ENCODE data around the gene SIPA1L3. TPM values are rescaled to one million over a fixed set of nuclear protein-coding genes. Genes with fewer than 3 reads are reported as not detected.

The SIPA1L3 gene
- total RNA-seq, 1 donor from 2014 or later, result 14.6 TPM

DNA sequence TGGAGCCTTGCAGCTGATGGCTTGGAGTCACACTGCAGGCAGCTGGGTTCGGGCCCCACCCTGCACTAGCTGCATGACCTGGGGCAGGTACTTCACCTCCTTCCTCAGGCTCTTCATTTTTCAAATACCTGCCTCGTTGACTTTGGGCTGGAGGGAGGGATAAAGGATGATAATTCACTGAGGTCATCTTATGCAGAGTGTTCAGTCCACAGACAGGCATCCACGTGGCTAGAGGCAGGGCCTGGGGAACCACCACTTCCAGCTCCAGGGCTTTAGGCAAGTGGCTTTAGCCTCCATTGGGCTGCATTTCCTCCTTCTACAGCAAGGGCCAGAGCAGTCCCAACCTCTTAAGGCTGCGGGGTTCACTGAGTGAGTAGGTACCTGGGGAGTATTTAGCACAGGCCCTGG is 84.8 kb downstream of the SIPA1L3 start:
- intact Hi-C loops (cut with micrococcal nuclease), result no loop called here

DNA sequence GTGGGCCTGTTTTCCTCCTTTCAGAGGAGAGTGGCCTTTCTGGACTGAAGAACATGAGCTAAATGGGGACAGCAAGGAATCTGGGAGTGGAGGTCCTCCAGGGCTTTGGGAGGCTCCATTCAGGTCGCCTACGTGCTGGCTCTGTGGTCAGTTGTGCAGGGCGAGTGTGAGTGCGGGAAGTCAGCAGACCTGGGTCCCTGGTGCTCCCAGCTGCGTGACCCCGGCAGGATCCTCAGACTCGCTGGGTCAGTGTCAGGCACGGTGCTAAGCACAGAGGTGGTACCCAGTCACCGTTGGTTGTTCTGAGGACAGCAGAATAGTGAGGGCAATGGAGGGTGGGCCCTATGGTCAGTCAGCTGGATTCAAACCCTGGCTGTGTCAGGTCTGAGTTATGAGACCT is 85.8 kb downstream of the SIPA1L3 start:
- intact Hi-C loops (cut with micrococcal nuclease), result no loop called here

DNA sequence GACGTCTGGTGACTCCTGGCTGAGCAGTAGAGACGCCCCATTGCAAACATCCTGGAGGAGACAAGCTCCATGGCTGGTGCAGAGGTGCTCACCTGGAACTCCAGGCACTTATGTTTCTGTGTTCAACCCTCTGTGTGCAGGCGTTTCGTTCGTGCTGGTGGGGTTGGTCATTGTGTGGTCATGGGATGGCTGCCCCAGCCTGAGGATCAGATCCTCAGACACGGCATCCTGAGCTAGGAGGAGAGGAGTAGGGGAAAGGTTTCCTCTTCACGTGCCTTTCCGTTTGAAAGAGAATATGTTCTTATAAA is 87.8 kb downstream of the SIPA1L3 start:
- intact Hi-C loops (cut with micrococcal nuclease), result no loop called here

DNA sequence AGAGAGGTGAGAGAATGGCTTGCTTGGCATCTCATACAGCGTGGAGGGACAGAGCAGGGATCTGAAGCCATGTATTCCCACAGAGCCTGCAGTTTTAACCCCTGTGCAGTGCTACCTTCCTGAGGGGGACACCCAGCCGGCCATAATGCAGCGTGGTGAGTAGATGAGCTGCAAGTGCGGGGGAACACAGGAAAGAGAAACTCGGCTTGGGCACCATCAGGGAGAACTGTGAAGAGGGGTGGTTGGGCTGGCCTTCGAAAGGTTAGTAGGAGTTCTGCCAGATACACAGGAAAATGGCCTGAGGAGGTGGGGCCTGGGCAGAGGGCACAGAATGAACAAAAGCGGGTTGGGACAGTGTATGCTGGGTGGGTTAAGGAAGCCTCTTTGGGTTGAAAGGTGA is 88.3 kb downstream of the SIPA1L3 start:
- intact Hi-C loops (cut with micrococcal nuclease), result no loop called here

DNA sequence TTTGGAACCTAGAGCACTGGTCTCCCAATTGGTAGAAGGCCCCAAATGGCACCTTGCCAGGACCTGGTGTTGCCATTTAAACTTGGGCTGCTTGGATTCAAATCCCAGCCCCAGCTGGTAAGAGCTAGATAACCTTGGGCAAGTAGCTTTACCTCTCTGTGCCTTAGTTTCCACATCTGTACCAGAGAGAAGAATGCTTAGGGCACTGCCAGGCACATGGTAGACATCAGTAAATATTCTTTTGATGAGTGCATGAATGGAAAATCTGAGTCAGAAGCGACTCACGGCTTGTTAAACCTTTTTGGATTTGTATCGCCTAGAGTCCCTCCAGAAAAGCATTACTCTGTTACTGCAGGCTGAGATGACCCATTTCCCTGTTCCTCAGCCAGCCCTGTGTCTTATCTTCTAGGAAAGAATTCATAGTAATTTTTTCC is 90.9 kb downstream of the SIPA1L3 start:
- intact Hi-C loops (cut with micrococcal nuclease), result no loop called here

DNA sequence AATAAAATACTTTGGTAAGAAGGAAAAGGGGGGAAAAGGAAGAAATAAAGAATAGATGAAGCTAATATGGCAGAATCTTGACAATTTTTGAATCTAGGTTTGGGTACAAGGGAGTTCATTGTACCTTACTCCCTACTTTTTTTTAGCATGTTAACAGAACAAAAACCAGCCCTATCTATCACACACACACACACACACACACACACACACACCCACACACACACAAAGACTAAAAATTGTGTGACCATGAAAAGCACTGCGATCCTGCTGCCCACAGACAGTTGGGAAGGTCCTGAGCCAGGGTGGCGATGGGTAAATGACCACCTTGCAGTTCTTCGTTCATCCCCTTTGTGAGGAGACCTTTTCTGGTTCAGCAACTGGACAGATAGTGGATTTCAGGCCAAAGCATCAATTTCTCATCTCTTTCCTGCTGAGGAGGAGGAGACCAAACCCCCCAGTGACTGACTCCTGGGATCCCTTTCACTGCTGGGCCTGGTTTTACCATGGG is 91.8 kb downstream of the SIPA1L3 start:
- intact Hi-C loops (cut with micrococcal nuclease), result no loop called here

DNA sequence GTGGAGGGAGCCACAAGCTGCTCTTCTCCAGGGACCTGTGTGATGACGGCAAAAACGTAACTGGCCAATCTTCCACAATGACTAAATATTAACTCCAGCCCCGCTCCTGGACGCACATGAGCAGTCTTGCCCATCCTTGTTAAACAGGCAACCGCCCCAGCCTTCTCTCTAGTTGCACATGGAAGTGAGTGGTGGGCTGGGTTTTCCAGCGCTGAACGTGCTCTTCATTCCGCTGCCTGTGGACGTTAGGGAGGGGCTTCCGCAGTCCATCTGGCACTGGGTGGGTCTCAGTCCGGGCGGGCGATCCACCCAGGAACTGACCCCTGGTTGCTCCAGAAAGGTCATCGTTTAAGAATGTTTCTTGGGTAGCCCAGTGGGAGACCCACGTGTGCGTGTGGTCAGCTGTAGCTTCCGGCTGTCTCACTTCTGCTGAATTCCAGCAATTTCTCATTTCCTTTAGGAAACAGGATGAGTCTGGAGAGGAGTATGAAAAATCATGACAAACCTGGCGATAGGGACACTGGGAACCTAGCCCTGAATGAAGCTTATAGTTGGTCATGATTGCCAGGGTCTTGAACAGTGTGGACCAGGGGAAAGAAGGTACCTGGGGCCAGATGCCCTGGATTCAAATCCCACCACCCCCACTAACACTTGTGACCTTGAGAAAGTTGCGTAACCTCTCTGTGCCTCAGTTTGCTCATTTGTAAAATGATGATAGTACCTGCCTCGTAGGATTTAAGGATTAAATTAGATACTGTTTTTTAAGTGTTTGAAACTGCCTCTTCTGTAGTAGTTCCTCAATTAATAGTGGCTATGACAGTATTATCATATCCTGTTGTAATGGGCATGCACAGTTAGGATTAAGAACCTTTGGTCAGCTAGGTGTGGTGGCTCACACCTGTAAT is 92.6 kb downstream of the SIPA1L3 start:
- intact Hi-C loops (cut with micrococcal nuclease), result no loop called here

DNA sequence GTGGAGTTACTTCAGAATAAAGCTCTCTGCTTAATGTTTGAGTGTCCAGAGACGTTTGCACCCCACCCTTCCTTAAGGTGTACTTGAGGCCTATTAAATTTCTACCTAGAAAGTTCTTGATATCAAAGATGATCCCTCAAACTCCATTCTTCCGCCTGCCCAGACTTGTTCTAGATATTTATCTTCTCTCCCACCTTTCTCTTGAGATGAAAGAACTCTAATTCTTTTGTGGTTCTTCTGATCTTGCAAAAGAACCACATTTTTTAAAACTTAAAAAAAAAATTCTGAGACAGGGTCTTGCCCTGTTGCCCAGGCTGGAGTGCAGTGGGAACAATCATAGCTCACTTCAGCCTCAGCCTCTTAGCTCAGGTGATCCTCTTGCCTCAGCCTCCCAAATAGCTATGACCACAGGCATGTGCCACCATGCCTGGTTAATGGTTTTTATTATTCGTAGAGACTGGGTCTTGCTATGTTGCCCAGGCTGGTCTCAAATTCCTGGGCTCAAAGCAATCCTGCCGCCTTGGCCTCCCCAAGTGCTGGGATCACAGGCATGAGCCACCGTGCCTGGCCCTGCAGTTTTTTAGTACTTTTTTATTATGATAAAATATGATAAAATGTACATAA is 94.3 kb downstream of the SIPA1L3 start:
- intact Hi-C loops (cut with micrococcal nuclease), result no loop called here

DNA sequence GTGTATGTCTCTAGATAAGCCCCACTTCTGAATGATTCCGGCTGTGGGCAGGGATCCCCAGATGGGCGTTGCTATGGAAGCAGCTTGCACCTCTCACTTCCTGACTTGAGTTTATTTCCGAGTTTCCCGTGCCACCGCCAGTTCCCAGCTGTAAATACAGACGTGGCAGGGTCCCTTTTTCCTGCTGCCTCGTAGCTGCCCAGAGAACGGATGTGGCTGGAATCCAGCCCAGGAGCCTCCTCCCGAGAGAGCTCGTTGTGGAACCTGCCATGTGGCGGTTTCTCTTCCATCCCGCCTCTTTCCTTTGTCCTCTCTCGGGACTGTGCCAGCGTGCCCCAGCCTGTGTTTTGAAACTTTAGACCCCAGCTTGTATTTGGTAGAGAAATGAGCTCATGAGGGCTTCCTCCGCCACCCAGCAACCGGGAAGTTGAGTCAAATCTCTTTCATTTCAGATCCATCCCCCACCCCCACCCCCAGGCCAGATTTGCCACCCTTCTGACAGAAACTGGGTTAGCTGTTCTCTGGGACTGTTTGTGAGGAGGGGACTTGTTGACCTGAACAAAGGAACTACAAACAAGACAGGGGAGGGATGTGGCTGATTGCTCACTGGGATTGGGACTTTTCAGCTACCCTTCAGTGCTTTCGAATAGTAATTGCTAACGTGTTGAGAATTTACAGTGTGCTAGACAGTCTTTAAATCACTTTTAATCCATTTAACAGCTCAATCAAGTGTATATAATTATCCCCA is 96.6 kb downstream of the SIPA1L3 start:
- intact Hi-C loops (cut with micrococcal nuclease), result loop anchor here (1.0 kb wide), 1 partner anchor 46 kb away; no protein-coding TSS in a partner anchor

DNA sequence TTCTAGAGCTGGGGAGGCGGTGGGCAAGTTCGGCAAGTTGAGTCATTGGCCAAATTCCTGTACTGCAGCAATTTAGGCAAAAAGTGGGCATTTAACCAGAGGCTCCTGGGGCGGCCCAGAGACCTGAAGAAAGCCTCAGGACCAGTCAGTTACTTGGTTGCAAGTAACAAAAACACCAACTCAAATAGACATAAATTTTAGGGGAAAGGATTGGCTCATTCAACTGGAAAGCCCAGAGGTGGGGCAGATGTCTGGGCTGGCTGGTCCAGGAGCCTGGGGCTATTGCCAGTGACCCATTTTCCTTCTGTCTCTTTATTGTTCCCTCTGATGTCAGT is 97.1 kb downstream of the SIPA1L3 start:
- intact Hi-C loops (cut with micrococcal nuclease), result loop anchor here (1.0 kb wide), 1 partner anchor 45 kb away; no protein-coding TSS in a partner anchor

DNA sequence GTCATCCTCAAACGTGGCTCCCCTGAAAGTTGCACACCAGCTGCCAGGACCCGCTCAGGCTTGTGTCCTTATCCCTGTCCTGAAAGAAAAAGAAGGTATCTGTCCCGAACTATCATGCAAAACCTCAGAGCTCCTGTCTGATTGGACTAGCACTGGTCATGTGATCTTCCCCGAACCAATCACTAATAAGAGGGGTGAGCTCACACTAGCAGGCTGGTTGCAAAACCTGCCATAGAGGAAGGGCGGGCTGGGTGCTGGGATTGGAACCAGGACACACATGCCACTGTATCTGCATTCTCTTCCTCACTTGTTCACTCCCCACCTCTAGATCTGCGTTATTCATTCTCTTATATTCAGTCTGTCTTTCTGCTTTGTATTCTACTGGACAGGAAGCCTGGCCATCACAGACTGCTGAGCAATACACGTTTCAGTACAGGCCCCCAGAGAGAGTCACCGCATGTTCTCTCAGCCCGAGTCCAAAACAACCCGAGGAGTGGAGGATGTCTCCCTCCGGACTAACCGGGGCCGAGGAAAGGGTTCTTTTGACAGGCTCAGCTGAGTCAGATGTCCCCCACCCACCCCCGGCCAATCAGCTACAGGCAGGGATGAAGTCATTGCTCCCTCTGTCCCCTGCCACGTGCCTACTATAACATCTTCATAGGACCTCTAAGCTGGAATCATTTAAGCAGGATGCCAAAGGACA is 97.7 kb downstream of the SIPA1L3 start:
- intact Hi-C loops (cut with micrococcal nuclease), result loop anchor here (1.0 kb wide), 1 partner anchor 45 kb away; no protein-coding TSS in a partner anchor

DNA sequence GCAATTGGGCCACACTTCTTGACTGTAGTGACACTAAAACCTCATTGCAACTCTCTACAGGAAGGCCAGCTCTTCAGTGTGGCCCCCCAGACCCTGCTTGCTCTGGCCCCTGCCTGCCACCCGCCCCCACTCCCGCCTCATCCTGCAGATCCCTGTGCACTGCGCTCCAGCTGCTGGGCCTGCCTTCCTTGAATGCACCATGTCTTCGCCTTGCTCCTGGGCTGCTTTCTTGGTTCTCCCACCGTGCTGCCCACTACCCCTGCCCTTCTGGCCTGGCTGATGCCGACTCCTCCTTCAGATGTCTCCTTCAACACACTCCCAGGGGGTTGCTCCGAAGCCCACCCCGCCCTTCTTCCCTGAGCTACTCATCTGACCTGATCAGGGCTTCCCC is 98.2 kb downstream of the SIPA1L3 start:
- intact Hi-C loops (cut with micrococcal nuclease), result no loop called here

DNA sequence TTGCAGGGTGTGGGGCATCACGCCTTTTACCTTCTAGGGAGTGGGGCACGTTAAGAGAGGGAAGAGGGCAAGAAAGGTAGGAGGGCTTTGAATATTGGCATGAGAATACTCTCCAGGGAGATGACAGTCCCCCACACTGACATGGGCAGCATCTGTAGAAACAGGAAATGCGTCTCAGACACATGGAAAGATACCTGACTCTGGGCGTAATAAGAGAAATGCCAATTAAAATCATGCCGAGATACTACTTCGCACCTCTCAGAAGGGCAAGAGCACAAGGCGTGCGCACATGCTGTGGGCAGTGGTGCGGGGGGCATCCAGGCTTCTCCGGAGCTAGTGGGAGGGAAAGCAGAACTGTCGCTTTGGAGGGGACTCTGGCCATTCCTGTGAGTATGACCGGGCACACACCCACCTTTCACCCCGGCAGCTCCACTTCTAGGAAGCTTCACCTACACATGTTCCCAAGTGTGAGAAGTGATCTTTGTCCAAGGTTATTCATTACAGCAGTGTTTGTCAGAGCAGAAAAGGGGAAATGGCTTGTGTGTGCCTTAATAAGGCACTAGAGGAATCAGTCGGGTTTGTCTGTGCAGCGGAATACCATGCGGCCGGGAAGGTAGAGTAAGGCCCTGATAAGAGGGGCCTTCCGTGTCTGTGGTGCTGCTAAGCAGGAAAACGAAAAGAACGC is 99.5 kb downstream of the SIPA1L3 start:
- intact Hi-C loops (cut with micrococcal nuclease), result no loop called here

DNA sequence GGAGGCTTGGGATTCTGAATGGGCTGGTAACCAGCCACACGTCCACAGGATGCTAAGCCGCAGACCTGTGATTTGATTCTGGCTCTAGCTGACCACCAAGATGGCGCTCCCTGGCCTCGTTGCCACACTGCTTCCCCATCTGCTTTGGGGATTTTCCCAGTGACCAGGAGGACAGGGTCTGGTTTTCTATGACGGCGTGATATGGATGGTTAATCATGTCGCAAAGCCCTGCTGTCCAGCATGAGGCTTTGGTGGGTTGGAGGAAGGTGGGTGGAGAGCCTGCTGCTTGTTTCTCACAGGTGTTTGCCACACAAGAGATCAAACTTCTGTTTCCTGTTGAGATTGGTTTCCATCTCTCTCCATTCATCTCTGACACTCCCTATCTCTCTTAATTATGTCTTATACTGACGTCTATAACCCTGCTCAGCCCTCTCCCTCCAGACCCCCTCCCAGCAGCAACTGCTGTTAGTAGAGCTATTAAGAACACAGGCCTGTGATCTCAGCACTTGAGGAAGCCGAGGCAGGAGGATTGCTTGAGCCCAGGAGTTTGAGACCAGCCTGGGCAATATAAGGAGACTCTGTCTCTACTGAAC is 102.7 kb downstream of the SIPA1L3 start:
- intact Hi-C loops (cut with micrococcal nuclease), result no loop called here

DNA sequence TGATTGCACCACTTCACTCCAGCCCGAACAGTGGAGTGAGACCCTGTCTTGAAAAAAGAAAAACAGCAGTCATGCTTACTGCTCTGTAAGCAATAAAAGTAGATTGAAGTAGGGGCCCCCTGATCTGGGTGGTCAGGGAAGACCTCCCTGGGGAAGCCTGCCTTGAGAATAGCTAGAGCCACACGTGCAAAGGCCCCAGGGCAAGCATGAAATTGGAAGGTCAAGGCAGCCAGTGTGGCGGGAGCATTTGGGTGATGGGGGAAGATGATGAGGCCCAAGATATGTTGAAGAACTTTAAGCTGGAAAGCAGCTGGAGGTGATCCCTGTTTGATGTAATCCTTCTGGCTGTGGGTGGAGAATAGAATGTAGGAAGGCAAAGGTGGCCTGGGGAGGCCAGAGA is 104.4 kb downstream of the SIPA1L3 start:
- intact Hi-C loops (cut with micrococcal nuclease), result no loop called here

DNA sequence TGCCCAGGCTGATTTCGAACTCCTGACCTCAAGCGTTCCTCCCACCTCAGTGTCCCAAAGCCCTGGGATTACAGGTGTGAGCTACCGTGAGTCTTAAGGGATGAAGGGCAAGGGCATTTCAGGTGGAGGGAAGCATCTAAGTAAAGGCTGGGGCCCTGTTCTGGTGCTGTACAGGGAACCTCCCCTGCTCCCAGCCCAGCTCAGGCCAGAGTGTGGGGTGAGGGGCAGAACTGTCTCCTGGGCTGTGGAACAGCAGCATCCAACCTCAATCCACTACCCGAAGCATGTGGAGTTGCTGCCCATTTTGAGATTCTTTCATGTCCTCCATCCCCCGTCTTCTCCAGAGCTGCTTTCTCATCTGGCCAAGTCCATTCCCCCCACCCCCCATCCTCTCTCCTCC is 105.3 kb downstream of the SIPA1L3 start:
- intact Hi-C loops (cut with micrococcal nuclease), result no loop called here

DNA sequence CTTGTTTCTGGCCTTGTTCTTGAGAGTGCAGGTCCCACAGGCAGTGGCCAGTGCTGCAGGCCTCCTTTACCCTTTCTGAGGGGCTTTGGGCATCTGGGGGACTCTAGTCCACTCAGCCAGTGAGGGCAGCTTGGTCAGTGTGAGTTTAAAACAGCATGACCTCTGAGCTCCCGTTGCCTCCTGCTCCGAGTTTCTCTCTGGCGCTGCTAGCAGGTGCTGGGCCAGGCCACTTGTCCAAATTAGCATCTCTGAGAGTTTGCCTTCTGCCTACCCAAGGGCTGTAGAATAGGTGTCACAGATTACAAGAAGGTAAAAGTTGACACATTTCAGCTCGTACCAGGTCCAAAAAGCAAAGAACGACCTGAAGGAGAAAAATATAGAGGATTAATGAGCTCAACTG is 105.9 kb downstream of the SIPA1L3 start:
- intact Hi-C loops (cut with micrococcal nuclease), result no loop called here

DNA sequence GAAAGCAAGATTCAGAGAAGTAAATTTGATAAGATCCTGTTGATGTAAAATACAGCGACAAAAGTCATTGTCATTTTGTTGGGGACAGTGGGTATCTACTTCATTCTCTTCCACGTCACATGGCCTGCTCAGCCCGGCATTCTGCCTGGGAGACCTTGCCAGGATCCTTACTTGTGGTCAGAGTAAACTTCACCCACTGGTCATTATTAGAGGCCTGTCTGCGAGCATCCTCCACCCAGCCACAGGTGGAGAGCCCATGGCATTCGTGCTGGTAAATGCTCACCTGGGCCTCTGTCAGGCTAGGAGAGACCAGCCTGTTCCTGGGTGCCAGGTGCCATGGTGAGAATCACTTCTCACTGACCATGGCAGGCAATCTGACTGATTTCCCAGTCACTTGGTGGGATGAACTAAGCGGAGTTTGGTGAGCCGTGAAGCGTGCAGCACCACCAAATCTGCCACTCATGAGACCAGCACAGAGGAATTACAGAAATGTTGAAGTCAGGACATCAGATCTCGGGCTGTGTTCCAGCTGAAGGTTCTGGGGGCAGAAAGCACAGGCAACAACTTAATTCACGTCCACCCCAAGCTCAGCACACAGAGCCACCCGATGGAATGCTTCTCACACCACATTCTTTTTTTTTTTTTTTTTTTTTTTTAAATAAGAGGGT is 107.0 kb downstream of the SIPA1L3 start:
- intact Hi-C loops (cut with micrococcal nuclease), result no loop called here

DNA sequence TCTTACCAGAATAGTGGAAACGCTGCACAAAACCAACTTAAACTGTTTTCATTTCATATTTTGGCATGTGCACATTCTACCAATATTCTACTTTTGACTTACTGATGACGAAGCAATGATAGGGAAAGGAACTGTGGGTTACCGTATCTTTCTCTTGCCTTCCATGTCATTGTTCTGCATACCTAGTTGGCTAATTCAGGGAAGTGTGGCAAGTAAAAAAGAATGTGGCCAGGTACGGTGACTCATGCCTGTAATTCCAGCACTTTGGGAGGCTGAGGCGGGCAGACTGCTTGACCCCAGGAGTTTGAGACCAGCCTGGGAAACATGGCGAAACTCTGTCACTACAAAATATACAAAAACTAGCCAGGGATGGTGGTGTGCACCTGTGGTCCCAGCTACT is 108.2 kb downstream of the SIPA1L3 start:
- intact Hi-C loops (cut with micrococcal nuclease), result no loop called here

DNA sequence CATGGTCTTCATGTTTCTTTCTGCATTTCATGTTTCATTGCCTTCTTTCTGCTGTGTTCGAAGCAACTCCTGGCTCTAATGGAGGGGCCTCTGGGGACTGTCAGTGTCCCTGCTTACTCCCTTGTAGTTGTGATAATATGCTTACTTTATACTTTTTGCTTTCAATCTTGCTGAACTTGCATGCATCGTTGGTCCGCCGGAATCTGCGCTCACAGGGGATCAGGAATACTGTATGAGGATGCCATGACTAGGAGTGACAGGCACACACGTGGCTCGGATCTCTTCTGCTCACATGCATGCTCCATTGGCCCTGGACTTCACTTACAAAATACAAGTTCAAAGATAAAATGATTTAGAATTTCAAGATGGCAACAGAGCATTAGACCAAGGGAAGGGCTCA is 108.8 kb downstream of the SIPA1L3 start:
- intact Hi-C loops (cut with micrococcal nuclease), result no loop called here

Measured in T-helper 2 cell treated with Interferon-gamma antibody and Interleukin-4, amounts not matched to agents 100 ng/mL and 5 ng/mL, for 36 hours (primary cell).